NT2/D1 (cell line): ENCODE measurements around the gene DPP6.

Source experiments
- SUZ12 ChIP-seq: IDR thresholded peaks from 2 replicates; pipeline ENCODE4 v1.6.1; 2011; ENCODE audit not compliant: insufficient read length, insufficient read depth; ENCODE audit errors: extremely low read depth
- YY1 ChIP-seq: IDR thresholded peaks from 2 replicates; pipeline ENCODE4 v1.6.1; 2011; ENCODE audit not compliant: insufficient read length, insufficient read depth
- ZNF274 ChIP-seq: IDR thresholded peaks from 2 replicates; pipeline ENCODE4 v1.6.1; 2011; ENCODE audit warnings: mild to moderate bottlenecking, low read depth, low read length

DNA sequence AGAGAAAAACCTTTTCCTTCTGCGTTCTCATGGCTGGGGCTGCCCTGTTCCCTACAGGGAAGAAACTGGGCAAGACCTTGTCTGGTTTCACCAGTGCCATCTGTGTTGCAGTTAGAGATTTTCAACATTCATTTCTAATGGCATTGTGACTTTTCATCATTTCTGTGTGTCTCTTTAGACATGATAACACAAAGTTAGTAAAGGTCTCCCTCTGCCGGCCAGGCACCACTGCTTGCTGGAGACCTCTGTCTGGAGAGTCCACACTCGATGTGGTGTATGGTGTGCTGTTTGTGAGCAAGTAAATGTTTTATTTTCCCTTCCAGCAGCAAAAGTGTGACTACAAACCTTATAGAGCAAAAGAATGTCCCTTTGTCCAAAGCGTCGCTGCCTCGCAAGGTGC, 737.2 kb downstream of the DPP6 start:
- no peak for TF ChIP-seq ZNF274
- no peak for TF ChIP-seq SUZ12
- TF ChIP-seq YY1: no peak
